Keratinocyte (primary cell): Measurements from ENCODE around the gene MST1.

Source experiments
- EZH2 ChIP-seq: IDR thresholded peaks from one replicate; pipeline ENCODE4 v1.6.1; 2012; ENCODE audit warnings: inconsistent platforms, mild to moderate bottlenecking, low read length, moderate library complexity
- TF ChIP-seq, protein P1 (sequence below), 3 experiments: IDR thresholded peaks in 1 of 3; conservative IDR thresholded peaks in 1 of 3; optimal IDR thresholded peaks in 1 of 3; 2 replicates in 2 of 3; 3 replicates in 1 of 3; pipeline versions ENCODE3 to v1.5.1; 2011; ENCODE audit warnings: low read length in 3 of 3, mild to moderate bottlenecking in 3 of 3, moderate library complexity in 2 of 3, control low read depth in 1 of 3, inconsistent platforms in 1 of 3; ENCODE audit not compliant: insufficient read depth in 2 of 3; ENCODE audit errors: extremely low read depth in 1 of 3

- TF ChIP-seq EZH2 = no peak
- TF ChIP-seq, protein P1, sequence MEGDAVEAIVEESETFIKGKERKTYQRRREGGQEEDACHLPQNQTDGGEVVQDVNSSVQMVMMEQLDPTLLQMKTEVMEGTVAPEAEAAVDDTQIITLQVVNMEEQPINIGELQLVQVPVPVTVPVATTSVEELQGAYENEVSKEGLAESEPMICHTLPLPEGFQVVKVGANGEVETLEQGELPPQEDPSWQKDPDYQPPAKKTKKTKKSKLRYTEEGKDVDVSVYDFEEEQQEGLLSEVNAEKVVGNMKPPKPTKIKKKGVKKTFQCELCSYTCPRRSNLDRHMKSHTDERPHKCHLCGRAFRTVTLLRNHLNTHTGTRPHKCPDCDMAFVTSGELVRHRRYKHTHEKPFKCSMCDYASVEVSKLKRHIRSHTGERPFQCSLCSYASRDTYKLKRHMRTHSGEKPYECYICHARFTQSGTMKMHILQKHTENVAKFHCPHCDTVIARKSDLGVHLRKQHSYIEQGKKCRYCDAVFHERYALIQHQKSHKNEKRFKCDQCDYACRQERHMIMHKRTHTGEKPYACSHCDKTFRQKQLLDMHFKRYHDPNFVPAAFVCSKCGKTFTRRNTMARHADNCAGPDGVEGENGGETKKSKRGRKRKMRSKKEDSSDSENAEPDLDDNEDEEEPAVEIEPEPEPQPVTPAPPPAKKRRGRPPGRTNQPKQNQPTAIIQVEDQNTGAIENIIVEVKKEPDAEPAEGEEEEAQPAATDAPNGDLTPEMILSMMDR (optimal IDR thresholded peaks at IDR 0.05 in 1 of 3, IDR thresholded peaks at IDR 0.05 in 1 of 3, conservative IDR thresholded peaks at IDR 0.05 in 1 of 3; ENCODE audit: extremely low read depth in 1 of 3, insufficient read depth in 2 of 3, low read length in 3 of 3) = no peak
Measured at GRCh38 chr3:49681543-49681942, 7.7 kb downstream of the MST1 start.
